KMS-11 (cell line): ENCODE measurements around the gene BLCAP.

Source experiments
- H2AFZ ChIP-seq: fragments of 200-600 bp; sonication (generic); 2 replicates; pipeline ENCODE4 v1.6.1; 2016; ENCODE audit warnings: antibody characterized with exemption, mixed run types, low read depth
- H3K27ac ChIP-seq: fragments of 200-600 bp; sonication (generic); 2 replicates; pipeline ENCODE4 v1.6.1; 2016; ENCODE audit warnings: mild to moderate bottlenecking, mixed run types
- H3K27me3 ChIP-seq: fragments of 200-600 bp; sonication (generic); 2 replicates; pipeline ENCODE4 v1.6.1; 2017; ENCODE audit warnings: mild to moderate bottlenecking, low read depth, mixed run types, moderate library complexity; ENCODE audit not compliant: insufficient read depth
- H3K36me3 ChIP-seq: fragments of 200-600 bp; sonication (generic); 2 replicates; pipeline ENCODE4 v1.6.1; 2017; ENCODE audit warnings: mild to moderate bottlenecking, mixed run types; ENCODE audit not compliant: insufficient read depth
- H3K4me1 ChIP-seq: fragments of 200-600 bp; sonication (generic); 2 replicates; pipeline ENCODE4 v1.6.1; 2016; ENCODE audit warnings: mild to moderate bottlenecking, low read depth, mixed run types; ENCODE audit not compliant: poor library complexity, severe bottlenecking
- H3K4me2 ChIP-seq: fragments of 200-600 bp; sonication (generic); 2 replicates; pipeline ENCODE4 v1.7.0; 2016; ENCODE audit warnings: mild to moderate bottlenecking, mixed run types
- H3K4me3 ChIP-seq: fragments of 200-600 bp; sonication (generic); IDR thresholded peaks from 2 replicates; pipeline ENCODE4 v1.6.1; 2017; ENCODE audit warnings: low read depth, low read length, mixed read lengths; ENCODE audit not compliant: insufficient read depth
- H3K79me2 ChIP-seq: fragments of 200-600 bp; sonication (generic); 2 replicates; pipeline ENCODE4 v1.6.1; 2016; ENCODE audit warnings: low read depth, mixed run types; ENCODE audit not compliant: insufficient read depth
- H3K9ac ChIP-seq: fragments of 200-600 bp; sonication (generic); 2 replicates; pipeline ENCODE4 v1.6.1; 2016; ENCODE audit warnings: mild to moderate bottlenecking, mixed run types
- H4K20me1 ChIP-seq: fragments of 200-600 bp; sonication (generic); 2 replicates; pipeline ENCODE4 v1.6.1; 2016; ENCODE audit warnings: mild to moderate bottlenecking, mixed run types; ENCODE audit not compliant: insufficient read depth
- TF ChIP-seq, protein P1 (sequence below): fragments of 200-600 bp; sonication (generic); conservative IDR thresholded peaks from 2 replicates; pipeline ENCODE4 v1.6.1; 2017; ENCODE audit warnings: low read depth, mild to moderate bottlenecking, antibody characterized with exemption, low read length, moderate library complexity, mixed read lengths

The BLCAP gene

GRCh38 chr20:37498066-37498665 lies 29.5 kb downstream of the BLCAP start:
- Histone ChIP-seq H3K9ac (no peak overlapping the region), H2AFZ (no peak overlapping the region), H3K79me2 (no peaks in the 10 kb centered on the region), H3K4me3 (no peak overlapping the region), H3K36me3 (no peaks in the 10 kb centered on the region), H3K4me2 (no peak overlapping the region), H3K27ac (no peak overlapping the region), H4K20me1 (no peaks in the 10 kb centered on the region), H3K4me1 (peaks cover 7% of the 10 kb centered on the region), H3K27me3 (no peaks in the 10 kb centered on the region)
- TF ChIP-seq, protein P1, sequence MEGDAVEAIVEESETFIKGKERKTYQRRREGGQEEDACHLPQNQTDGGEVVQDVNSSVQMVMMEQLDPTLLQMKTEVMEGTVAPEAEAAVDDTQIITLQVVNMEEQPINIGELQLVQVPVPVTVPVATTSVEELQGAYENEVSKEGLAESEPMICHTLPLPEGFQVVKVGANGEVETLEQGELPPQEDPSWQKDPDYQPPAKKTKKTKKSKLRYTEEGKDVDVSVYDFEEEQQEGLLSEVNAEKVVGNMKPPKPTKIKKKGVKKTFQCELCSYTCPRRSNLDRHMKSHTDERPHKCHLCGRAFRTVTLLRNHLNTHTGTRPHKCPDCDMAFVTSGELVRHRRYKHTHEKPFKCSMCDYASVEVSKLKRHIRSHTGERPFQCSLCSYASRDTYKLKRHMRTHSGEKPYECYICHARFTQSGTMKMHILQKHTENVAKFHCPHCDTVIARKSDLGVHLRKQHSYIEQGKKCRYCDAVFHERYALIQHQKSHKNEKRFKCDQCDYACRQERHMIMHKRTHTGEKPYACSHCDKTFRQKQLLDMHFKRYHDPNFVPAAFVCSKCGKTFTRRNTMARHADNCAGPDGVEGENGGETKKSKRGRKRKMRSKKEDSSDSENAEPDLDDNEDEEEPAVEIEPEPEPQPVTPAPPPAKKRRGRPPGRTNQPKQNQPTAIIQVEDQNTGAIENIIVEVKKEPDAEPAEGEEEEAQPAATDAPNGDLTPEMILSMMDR = no peak

DNA sequence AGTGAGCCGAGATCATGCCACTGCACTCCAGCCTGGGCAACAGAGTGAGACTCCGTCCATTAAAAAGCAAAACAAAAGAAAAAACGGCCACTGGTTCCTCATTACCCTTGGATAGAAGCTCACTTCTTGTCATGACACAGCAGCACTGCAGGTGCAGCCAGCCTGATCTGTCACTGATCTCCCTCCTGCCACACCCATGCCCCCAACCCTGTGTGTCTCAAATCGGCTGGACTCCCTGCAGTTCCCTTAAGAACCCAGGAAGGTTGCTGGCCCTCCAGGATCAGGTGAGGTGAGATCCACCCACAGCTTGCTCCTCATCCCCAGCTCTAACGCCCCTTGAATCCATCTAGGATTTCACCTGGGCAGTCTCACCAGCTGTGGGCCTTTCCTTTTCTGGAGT lies 32.9 kb downstream of the BLCAP start:
- no peak overlapping the region for H3K27ac ChIP-seq
- H2AFZ ChIP-seq = no peak overlapping the region
- no peak overlapping the region for H3K4me3 ChIP-seq
- TF ChIP-seq, protein P1 = no peak
- peaks cover 7% of the 10 kb centered on the region for H3K4me1 ChIP-seq
- H3K9ac ChIP-seq = no peak overlapping the region
- no peak overlapping the region for H3K4me2 ChIP-seq
- H3K79me2 ChIP-seq = no peaks in the 10 kb centered on the region
- no peaks in the 10 kb centered on the region for H3K36me3 ChIP-seq
- no peaks in the 10 kb centered on the region for H4K20me1 ChIP-seq
- no peaks in the 10 kb centered on the region for H3K27me3 ChIP-seq

GRCh38 chr20:37494301-37494700 lies 33.4 kb downstream of the BLCAP start:
- Histone ChIP-seq H3K4me3 (no peak overlapping the region), H3K27ac (no peak overlapping the region), H3K27me3 (no peaks in the 10 kb centered on the region), H3K36me3 (no peaks in the 10 kb centered on the region), H3K4me2 (no peak overlapping the region), H4K20me1 (no peaks in the 10 kb centered on the region), H3K4me1 (peaks cover 7% of the 10 kb centered on the region), H2AFZ (no peak overlapping the region), H3K9ac (no peak overlapping the region), H3K79me2 (no peaks in the 10 kb centered on the region)
- TF ChIP-seq, protein P1 = no peak

DNA sequence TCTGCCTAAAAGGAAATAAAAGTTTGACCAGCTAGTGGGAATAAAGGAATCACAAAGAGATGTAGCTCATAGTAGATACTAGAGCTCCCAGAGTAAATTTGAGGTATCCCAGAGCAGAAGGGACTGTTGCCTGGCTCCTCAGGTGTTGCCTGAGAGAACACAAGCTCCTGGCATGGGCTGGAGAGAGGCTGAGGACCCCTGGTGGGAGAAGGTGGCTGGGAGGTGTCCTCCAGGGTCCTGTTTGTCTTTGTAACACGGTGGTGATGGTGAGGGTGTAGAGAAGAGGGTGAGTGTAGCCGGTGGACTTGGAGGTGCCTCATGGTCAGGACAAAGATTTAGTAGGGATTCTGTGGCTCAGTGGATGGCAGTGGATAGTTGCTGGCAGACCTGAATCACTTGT lies 34.7 kb downstream of the BLCAP start:
- H3K79me2 ChIP-seq = no peaks in the 10 kb centered on the region
- no peak overlapping the region for H3K4me3 ChIP-seq
- no peak overlapping the region for H3K4me2 ChIP-seq
- no peak overlapping the region for H2AFZ ChIP-seq
- no peaks in the 10 kb centered on the region for H4K20me1 ChIP-seq
- peaks cover 7% of the 10 kb centered on the region for H3K4me1 ChIP-seq
- no peaks in the 10 kb centered on the region for H3K36me3 ChIP-seq
- H3K27me3 ChIP-seq = no peaks in the 10 kb centered on the region
- TF ChIP-seq, protein P1 = no peak
- H3K27ac ChIP-seq = no peak overlapping the region
- H3K9ac ChIP-seq = no peak overlapping the region
